ENCODE measurements around the gene FAM209B.

Gene FAM209B

GRCh38 chr20:56575157-56575556 lies 42.1 kb downstream of the FAM209B start:
- TF ChIP-seq CEBPB (IDR thresholded peaks at IDR 0.05) (no peak), CREB1 (IDR thresholded peaks at IDR 0.05; ENCODE audit: low read depth) (no peak), REST (IDR thresholded peaks at IDR 0.05; ENCODE audit: low read depth) (no peak), ZBTB7A (IDR thresholded peaks at IDR 0.05; ENCODE audit: low read depth) (no peak), FOXM1 (IDR thresholded peaks at IDR 0.05; ENCODE audit: borderline replicate concordance, low read depth) (no peak), EGR1 (IDR thresholded peaks at IDR 0.05) (no peak)

GRCh38 chr20:56575961-56576360 lies 42.9 kb downstream of the FAM209B start:
- TF ChIP-seq TEAD4 (IDR thresholded peaks at IDR 0.05) (no peak), CREB1 (IDR thresholded peaks at IDR 0.05; ENCODE audit: low read depth) (no peak), EGR1 (IDR thresholded peaks at IDR 0.05) (no peak), MAX (IDR thresholded peaks at IDR 0.05) (no peak), TCF12 (IDR thresholded peaks at IDR 0.05; ENCODE audit: low read depth) (no peak), EP300 (IDR thresholded peaks at IDR 0.05; ENCODE audit: borderline replicate concordance) (no peak), FOXM1 (IDR thresholded peaks at IDR 0.05; ENCODE audit: borderline replicate concordance, low read depth) (no peak), NFIC (IDR thresholded peaks at IDR 0.05) (no peak), CEBPB (IDR thresholded peaks at IDR 0.05) (no peak), USF1 (IDR thresholded peaks at IDR 0.05) (no peak), TAF1 (IDR thresholded peaks at IDR 0.05; ENCODE audit: low read depth) (no peak), RAD21 (IDR thresholded peaks at IDR 0.05; ENCODE audit: low read depth) (no peak), YY1 (IDR thresholded peaks at IDR 0.05; ENCODE audit: low read depth) (no peak), REST (IDR thresholded peaks at IDR 0.05; ENCODE audit: low read depth) (no peak), ZBTB7A (IDR thresholded peaks at IDR 0.05; ENCODE audit: low read depth) (no peak)

- no peak for TF ChIP-seq EGR1 (IDR thresholded peaks at IDR 0.05)
- TF ChIP-seq NFIC (IDR thresholded peaks at IDR 0.05) = no peak
- TF ChIP-seq TCF12 (IDR thresholded peaks at IDR 0.05; ENCODE audit: low read depth) = no peak
Observed at GRCh38 chr20:56579301-56579710, 46.3 kb downstream of the FAM209B start.

GRCh38 chr20:56580226-56580625 lies 47.2 kb downstream of the FAM209B start:
- TF ChIP-seq RAD21 (IDR thresholded peaks at IDR 0.05; ENCODE audit: low read depth) (no peak), CEBPB (IDR thresholded peaks at IDR 0.05) (no peak), NFIC (IDR thresholded peaks at IDR 0.05) (no peak), REST (IDR thresholded peaks at IDR 0.05; ENCODE audit: low read depth) (no peak), TCF12 (IDR thresholded peaks at IDR 0.05; ENCODE audit: low read depth) (no peak), MAX (IDR thresholded peaks at IDR 0.05) (no peak), USF1 (IDR thresholded peaks at IDR 0.05) (no peak), YY1 (IDR thresholded peaks at IDR 0.05; ENCODE audit: low read depth) (no peak), TEAD4 (IDR thresholded peaks at IDR 0.05) (no peak), TAF1 (IDR thresholded peaks at IDR 0.05; ENCODE audit: low read depth) (no peak), FOXM1 (IDR thresholded peaks at IDR 0.05; ENCODE audit: borderline replicate concordance, low read depth) (no peak), EP300 (IDR thresholded peaks at IDR 0.05; ENCODE audit: borderline replicate concordance) (no peak), ZBTB7A (IDR thresholded peaks at IDR 0.05; ENCODE audit: low read depth) (no peak), EGR1 (IDR thresholded peaks at IDR 0.05) (no peak), CREB1 (IDR thresholded peaks at IDR 0.05; ENCODE audit: low read depth) (no peak)

- TF ChIP-seq EGR1 (IDR thresholded peaks at IDR 0.05) (no peak), USF1 (IDR thresholded peaks at IDR 0.05) (no peak), TEAD4 (IDR thresholded peaks at IDR 0.05) (no peak)
Observed at GRCh38 chr20:56581701-56582100, 48.7 kb downstream of the FAM209B start.

Measured in Ishikawa (cell line).